Breast epithelium (tissue), 3 donors: ENCODE measurements around the gene FAAP20.

ENCODE experiments used
- POLR2A ChIP-seq: fragments of 450-650 bp; IDR thresholded peaks from one replicate; pipeline ENCODE4 v1.6.1; 2016; ENCODE audit warnings: antibody characterized with exemption, mild to moderate bottlenecking, moderate library complexity
- POLR2AphosphoS5 ChIP-seq, 3 donors: sonication (generic); formaldehyde crosslinking; IDR thresholded peaks; one replicate each; pipeline ENCODE4 v1.6.1; 2017; ENCODE audit warnings: antibody characterized with exemption in 3 of 3
- TF ChIP-seq, protein P1 (sequence below), 3 donors: fragments of 450-650 bp; IDR thresholded peaks; one replicate each; pipeline ENCODE4 v1.5.1; 2016 to 2017; ENCODE audit warnings: antibody characterized with exemption in 3 of 3, mild to moderate bottlenecking in 3 of 3, moderate library complexity in 3 of 3

DNA sequence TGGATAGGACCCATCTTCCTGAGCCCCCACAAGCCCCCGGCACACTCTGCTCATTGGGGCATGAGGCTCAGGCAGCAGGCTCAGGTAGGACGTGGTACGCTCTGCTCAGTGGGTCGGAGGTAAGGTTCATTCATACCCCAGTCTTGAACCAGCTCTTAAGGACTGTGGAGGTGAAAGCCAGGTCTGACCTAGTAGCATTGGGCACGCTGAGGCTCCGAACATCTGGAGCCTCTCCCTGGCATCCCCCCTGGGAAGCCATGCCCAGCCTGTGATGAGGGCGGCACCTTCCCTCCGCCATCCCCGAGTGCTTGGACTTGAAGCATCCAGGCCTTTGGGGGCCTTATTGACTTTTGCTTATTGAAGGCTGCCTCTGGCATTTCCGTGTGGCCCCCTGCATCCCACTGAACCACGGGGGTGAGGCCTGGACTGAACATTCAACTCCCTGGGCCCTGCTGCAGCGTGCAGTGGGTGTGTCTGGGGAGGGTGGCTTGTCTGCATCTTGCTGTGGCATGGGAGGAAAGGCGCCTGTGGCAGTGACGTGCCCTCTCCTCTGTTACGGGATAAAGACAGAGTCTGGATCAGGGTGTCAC is 50.0 kb downstream of the FAAP20 start:
- TF ChIP-seq, protein P1, sequence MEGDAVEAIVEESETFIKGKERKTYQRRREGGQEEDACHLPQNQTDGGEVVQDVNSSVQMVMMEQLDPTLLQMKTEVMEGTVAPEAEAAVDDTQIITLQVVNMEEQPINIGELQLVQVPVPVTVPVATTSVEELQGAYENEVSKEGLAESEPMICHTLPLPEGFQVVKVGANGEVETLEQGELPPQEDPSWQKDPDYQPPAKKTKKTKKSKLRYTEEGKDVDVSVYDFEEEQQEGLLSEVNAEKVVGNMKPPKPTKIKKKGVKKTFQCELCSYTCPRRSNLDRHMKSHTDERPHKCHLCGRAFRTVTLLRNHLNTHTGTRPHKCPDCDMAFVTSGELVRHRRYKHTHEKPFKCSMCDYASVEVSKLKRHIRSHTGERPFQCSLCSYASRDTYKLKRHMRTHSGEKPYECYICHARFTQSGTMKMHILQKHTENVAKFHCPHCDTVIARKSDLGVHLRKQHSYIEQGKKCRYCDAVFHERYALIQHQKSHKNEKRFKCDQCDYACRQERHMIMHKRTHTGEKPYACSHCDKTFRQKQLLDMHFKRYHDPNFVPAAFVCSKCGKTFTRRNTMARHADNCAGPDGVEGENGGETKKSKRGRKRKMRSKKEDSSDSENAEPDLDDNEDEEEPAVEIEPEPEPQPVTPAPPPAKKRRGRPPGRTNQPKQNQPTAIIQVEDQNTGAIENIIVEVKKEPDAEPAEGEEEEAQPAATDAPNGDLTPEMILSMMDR (IDR thresholded peaks at IDR 0.05): no peak
- TF ChIP-seq POLR2A (no peak), POLR2AphosphoS5 (IDR thresholded peaks at IDR 0.05) (no peak)
